Smooth muscle cell (in vitro differentiated cells): ENCODE data around the gene PIK3CB. TPM values are rescaled to one million over a fixed set of nuclear protein-coding genes. Genes with fewer than 3 reads are reported as not detected.

Experiments used
- DNase-seq: peaks from one replicate; lab custom pipeline; 2025; ENCODE audit not compliant: unreplicated experiment; lab: John Stamatoyannopoulos, UW
- H2AFZ ChIP-seq: fragments of 200-600 bp; sonication (generic); 2 replicates; pipeline ENCODE4 v1.6.0; 2016; ENCODE audit warnings: antibody characterized with exemption, low read depth, mild to moderate bottlenecking
- H3F3A ChIP-seq: fragments of 200-600 bp; sonication (generic); 2 replicates; pipeline ENCODE4 v1.6.0; 2017; ENCODE audit warnings: antibody characterized with exemption, low read depth
- H3K27ac ChIP-seq: fragments of 200-600 bp; sonication (generic); 2 replicates; pipeline ENCODE4 v1.5.1; 2016; ENCODE audit warnings: low read depth, mild to moderate bottlenecking
- H3K27me3 ChIP-seq: fragments of 200-600 bp; sonication (generic); 2 replicates; pipeline ENCODE4 v1.6.1; 2016; ENCODE audit warnings: low read depth, mild to moderate bottlenecking
- H3K36me3 ChIP-seq: fragments of 200-600 bp; sonication (generic); 2 replicates; pipeline ENCODE4 v1.5.1; 2016; ENCODE audit warnings: low read depth
- H3K4me1 ChIP-seq: fragments of 200-600 bp; sonication (generic); 2 replicates; pipeline ENCODE4 v1.5.1; 2016; ENCODE audit warnings: low read depth
- H3K4me2 ChIP-seq: fragments of 200-600 bp; sonication (generic); 2 replicates; pipeline ENCODE4 v1.6.0; 2016; ENCODE audit warnings: mild to moderate bottlenecking
- H3K4me3 ChIP-seq: fragments of 200-600 bp; sonication (generic); 2 replicates; pipeline ENCODE4 v1.5.1; 2016; ENCODE audit warnings: mild to moderate bottlenecking
- H3K79me2 ChIP-seq: fragments of 200-600 bp; sonication (generic); 2 replicates; pipeline ENCODE4 v1.6.0; 2016; ENCODE audit warnings: low read depth, mild to moderate bottlenecking
- H3K9ac ChIP-seq: fragments of 200-600 bp; sonication (generic); 2 replicates; pipeline ENCODE4 v1.6.0; 2016; ENCODE audit warnings: low read depth
- H3K9me3 ChIP-seq: fragments of 200-600 bp; sonication (generic); replicated peaks from 2 replicates; pipeline ENCODE4 v1.5.1; 2016; ENCODE audit warnings: low read depth
- H4K20me1 ChIP-seq: fragments of 200-600 bp; sonication (generic); 2 replicates; pipeline ENCODE4 v1.6.0; 2016; ENCODE audit warnings: low read depth
- WGBS: methylation state at CpG from one replicate; pipeline ENCODE4 v1.1.7; 2016; ENCODE audit warnings: low lambda C conversion rate; 5-methylcytosine and 5-hydroxymethylcytosine counted together
- polyA plus RNA-seq: library from polyadenylated mRNA; unstranded; fragments of >200 nt; fragmentation: Nextera tagmentation; extraction: Ambion mirVana; gene quantifications from 2 replicates; pipeline ENCODE4 v1.2.1, GENCODE V29; 2016
- total RNA-seq: library from RNA; depleted of rRNA; stranded (reverse); fragments of >200 nt; gene quantifications from 2 replicates; pipeline ENCODE4 v1.2.3, GENCODE V29; 2014
- TF ChIP-seq, protein P1 (sequence below): fragments of 200-600 bp; sonication (generic); IDR thresholded peaks from 2 replicates; pipeline ENCODE4 v1.5.1; 2017; ENCODE audit warnings: borderline replicate concordance, mild to moderate bottlenecking, antibody characterized with exemption; ENCODE audit not compliant: insufficient read depth, poor library complexity, severe bottlenecking

Gene PIK3CB
- total and polyA plus RNA-seq, 2 experiments from 2014 or later = 2.6 to 4.5 TPM

DNA sequence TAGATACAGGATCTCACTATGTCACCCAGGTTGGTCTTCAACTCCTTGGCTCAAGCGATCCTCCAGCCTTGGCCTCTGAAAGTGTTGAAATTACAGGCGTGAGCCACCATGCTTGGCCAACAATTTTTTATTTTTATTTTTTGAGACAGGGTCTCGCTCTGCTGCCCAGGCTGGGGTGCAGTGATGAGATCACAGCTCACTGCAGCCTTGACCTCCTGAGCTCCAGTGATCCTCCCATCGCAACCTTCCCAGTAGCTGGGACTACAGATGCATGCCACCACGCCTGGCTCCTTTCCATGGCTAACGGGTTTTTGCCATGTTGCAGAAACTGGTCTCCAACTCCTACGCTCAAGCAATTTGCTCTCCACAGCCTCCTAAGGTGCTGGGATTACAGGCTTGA lies 20.2 kb upstream of the PIK3CB start:
- Histone ChIP-seq H2AFZ (no peak overlapping the region), H3K36me3 (no peaks in the 10 kb centered on the region), H3F3A (no peaks in the 10 kb centered on the region), H3K4me2 (no peak overlapping the region), H4K20me1 (no peaks in the 10 kb centered on the region), H3K9ac (no peak overlapping the region), H3K4me3 (no peak overlapping the region), H3K9me3 (no peaks in the 10 kb centered on the region), H3K79me2 (no peaks in the 10 kb centered on the region), H3K27me3 (no peaks in the 10 kb centered on the region), H3K27ac (no peak overlapping the region), H3K4me1 (no peaks in the 10 kb centered on the region)
- WGBS = 95% methylated on average over 7 of the region's 7 CpGs
- TF ChIP-seq, protein P1, sequence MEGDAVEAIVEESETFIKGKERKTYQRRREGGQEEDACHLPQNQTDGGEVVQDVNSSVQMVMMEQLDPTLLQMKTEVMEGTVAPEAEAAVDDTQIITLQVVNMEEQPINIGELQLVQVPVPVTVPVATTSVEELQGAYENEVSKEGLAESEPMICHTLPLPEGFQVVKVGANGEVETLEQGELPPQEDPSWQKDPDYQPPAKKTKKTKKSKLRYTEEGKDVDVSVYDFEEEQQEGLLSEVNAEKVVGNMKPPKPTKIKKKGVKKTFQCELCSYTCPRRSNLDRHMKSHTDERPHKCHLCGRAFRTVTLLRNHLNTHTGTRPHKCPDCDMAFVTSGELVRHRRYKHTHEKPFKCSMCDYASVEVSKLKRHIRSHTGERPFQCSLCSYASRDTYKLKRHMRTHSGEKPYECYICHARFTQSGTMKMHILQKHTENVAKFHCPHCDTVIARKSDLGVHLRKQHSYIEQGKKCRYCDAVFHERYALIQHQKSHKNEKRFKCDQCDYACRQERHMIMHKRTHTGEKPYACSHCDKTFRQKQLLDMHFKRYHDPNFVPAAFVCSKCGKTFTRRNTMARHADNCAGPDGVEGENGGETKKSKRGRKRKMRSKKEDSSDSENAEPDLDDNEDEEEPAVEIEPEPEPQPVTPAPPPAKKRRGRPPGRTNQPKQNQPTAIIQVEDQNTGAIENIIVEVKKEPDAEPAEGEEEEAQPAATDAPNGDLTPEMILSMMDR = no peak
- DNase-seq = no peak

DNA sequence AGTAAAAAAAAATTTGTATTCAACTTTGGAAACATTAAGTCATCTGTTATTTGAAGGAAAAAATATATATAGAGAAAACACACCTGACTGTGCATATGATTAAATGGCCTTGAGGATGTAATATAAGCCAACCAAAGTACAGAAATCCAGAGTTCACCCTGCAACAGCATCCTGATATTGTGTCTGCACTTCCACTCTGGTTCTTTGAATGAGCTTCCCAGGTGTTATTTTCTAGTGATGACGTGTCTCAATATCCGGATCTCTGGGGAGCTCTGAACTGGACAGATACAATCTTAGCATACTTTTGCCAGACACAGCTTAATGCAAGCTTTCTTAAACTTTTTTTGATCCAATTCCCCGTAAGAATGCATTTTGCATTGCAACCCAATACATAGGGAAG lies 19.5 kb upstream of the PIK3CB start:
- Histone ChIP-seq H3K9ac (no peak overlapping the region), H3K4me3 (no peak overlapping the region), H3K4me1 (no peaks in the 10 kb centered on the region), H3K9me3 (no peaks in the 10 kb centered on the region), H3K79me2 (no peaks in the 10 kb centered on the region), H4K20me1 (no peaks in the 10 kb centered on the region), H3F3A (no peaks in the 10 kb centered on the region), H3K27me3 (no peaks in the 10 kb centered on the region), H3K27ac (no peak overlapping the region), H3K4me2 (no peak overlapping the region), H3K36me3 (no peaks in the 10 kb centered on the region), H2AFZ (no peak overlapping the region)
- DNase-seq = no peak
- 85% methylated on average over 3 of the region's 3 CpGs for WGBS
- TF ChIP-seq, protein P1 = no peak

DNA sequence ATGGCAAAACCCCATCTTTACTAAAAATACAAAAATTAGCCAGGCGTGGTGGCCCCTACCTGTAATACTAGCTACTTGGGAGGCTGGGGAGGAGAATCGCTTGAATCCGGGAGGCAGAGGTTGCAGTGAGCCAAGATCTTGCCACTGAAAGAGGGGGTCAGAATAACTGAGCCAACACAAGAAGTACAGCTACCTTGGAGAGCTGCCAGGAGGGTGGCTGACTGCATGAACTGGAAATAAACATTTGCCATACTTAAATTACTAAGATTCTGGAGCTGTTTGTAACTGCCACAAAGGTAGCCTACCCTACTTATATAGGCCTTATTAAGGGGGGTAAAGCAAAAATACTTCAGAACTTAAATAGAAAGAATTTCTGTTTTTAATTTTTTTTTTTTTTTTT lies 15.4 kb upstream of the PIK3CB start:
- H3K9ac ChIP-seq = no peak overlapping the region
- TF ChIP-seq, protein P1 = no peak
- no peaks in the 10 kb centered on the region for H4K20me1 ChIP-seq
- H3K4me1 ChIP-seq = peaks cover 6% of the 10 kb centered on the region
- H3F3A ChIP-seq = no peaks in the 10 kb centered on the region
- H3K36me3 ChIP-seq = no peaks in the 10 kb centered on the region
- H3K4me3 ChIP-seq = no peak overlapping the region
- no peaks in the 10 kb centered on the region for H3K27me3 ChIP-seq
- no peaks in the 10 kb centered on the region for H3K79me2 ChIP-seq
- DNase-seq = no peak
- 89% methylated on average over 3 of the region's 3 CpGs for WGBS
- no peaks in the 10 kb centered on the region for H3K9me3 ChIP-seq
- no peak overlapping the region for H3K27ac ChIP-seq
- no peak overlapping the region for H2AFZ ChIP-seq
- H3K4me2 ChIP-seq = no peak overlapping the region

DNA sequence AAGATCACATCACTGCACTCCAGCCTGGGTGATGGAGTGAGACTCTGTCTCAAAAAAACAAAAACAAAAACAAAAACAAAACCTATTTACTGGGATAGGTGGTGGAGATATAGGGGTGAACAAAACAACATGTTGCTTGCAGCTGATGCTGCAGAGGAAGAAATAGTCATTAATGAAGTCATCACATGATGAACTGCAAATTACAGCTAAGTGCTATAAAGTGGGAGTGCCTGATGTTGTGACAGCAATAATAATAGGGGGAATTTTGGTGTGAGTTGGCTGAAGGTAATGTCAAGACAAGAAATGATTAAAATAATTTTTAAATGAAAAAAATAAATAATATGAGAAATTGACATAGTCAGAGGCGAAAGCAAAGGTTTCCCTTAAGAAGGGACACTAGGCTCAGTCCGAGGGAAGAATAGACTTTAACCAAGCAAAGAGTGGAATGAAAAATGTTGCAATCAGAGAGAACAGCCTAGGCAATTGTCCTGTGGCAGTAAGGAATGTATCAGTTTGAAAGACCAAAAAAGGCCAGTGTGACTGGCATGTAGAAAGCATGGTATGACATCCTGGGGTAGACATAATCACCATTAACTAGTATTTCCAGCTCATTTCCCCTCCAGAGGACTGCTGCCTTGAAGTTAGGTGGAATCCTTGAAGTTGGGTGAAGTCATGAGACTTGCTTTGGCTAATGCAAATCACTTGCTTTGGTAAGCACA lies 14.7 kb upstream of the PIK3CB start:
- TF ChIP-seq, protein P1 = no peak
- Histone ChIP-seq H3K27me3 (no peaks in the 10 kb centered on the region), H3K79me2 (no peaks in the 10 kb centered on the region), H3K4me1 (peaks cover 7% of the 10 kb centered on the region), H3K4me2 (no peak overlapping the region), H3K4me3 (no peak overlapping the region), H3F3A (no peaks in the 10 kb centered on the region), H3K9me3 (no peaks in the 10 kb centered on the region), H4K20me1 (no peaks in the 10 kb centered on the region), H3K27ac (no peak overlapping the region), H3K9ac (no peak overlapping the region), H3K36me3 (no peaks in the 10 kb centered on the region), H2AFZ (no peak overlapping the region)
- DNase-seq = no peak
- WGBS = 77% methylated on average over 2 of the region's 2 CpGs
